NT2/D1 (cell line): ENCODE data around the gene EXOC1L.

Experiments used
- DNase-seq: peaks from one replicate; pipeline ENCODE4 v3.0.0-alpha.2; 2011; ENCODE audit warnings: low read depth, low spot score
- H3K27me3 ChIP-seq: 2 replicates; pipeline ENCODE4 v1.6.0; 2011; ENCODE audit warnings: mild to moderate bottlenecking; ENCODE audit not compliant: insufficient read length, insufficient read depth
- H3K36me3 ChIP-seq: 2 replicates; pipeline ENCODE4 v1.6.1; 2011; ENCODE audit warnings: mild to moderate bottlenecking, low read length, mixed read lengths; ENCODE audit not compliant: insufficient read depth, insufficient read length
- H3K4me1 ChIP-seq: 2 replicates; pipeline ENCODE4 v1.5.1; 2011; ENCODE audit not compliant: insufficient read depth, insufficient read length
- H3K4me3 ChIP-seq: 2 replicates; pipeline ENCODE4 v1.5.1; 2011; ENCODE audit warnings: low read depth; ENCODE audit not compliant: insufficient read length
- H3K9ac ChIP-seq: 2 replicates; pipeline ENCODE4 v1.6.0; 2011; ENCODE audit warnings: low read depth; ENCODE audit not compliant: insufficient read length
- H3K9me3 ChIP-seq: 2 replicates; pipeline ENCODE4 v1.5.1; 2011; ENCODE audit warnings: mild to moderate bottlenecking, low read length; ENCODE audit not compliant: insufficient read depth
- SUZ12 ChIP-seq: IDR thresholded peaks from 2 replicates; pipeline ENCODE4 v1.6.1; 2011; ENCODE audit not compliant: insufficient read length, insufficient read depth; ENCODE audit errors: extremely low read depth
- YY1 ChIP-seq: IDR thresholded peaks from 2 replicates; pipeline ENCODE4 v1.6.1; 2011; ENCODE audit not compliant: insufficient read length, insufficient read depth
- ZNF274 ChIP-seq: IDR thresholded peaks from 2 replicates; pipeline ENCODE4 v1.6.1; 2011; ENCODE audit warnings: mild to moderate bottlenecking, low read depth, low read length

The EXOC1L gene

GRCh38 chr4:55820279-55820678, 689 bp downstream of the EXOC1L start:
- H3K4me3 ChIP-seq: no peak overlapping the region
- no peak for DNase-seq
- H3K9me3 ChIP-seq: no peaks in the 10 kb centered on the region
- H3K27me3 ChIP-seq: no peaks in the 10 kb centered on the region
- no peaks in the 10 kb centered on the region for H3K4me1 ChIP-seq
- H3K36me3 ChIP-seq: no peaks in the 10 kb centered on the region
- no peak overlapping the region for H3K9ac ChIP-seq
- TF ChIP-seq YY1: no peak
- no peak for TF ChIP-seq ZNF274
- TF ChIP-seq SUZ12: no peak

GRCh38 chr4:55822329-55822728, 2.7 kb downstream of the EXOC1L start:
- DNase-seq: no peak
- Histone ChIP-seq H3K9ac (no peak overlapping the region), H3K4me1 (no peaks in the 10 kb centered on the region), H3K4me3 (no peak overlapping the region), H3K27me3 (no peaks in the 10 kb centered on the region), H3K9me3 (no peaks in the 10 kb centered on the region), H3K36me3 (no peaks in the 10 kb centered on the region)
- TF ChIP-seq YY1: no peak
- no peak for TF ChIP-seq SUZ12
- TF ChIP-seq ZNF274: no peak

- Histone ChIP-seq H3K4me1 (no peaks in the 10 kb centered on the region), H3K9ac (no peak overlapping the region), H3K36me3 (no peaks in the 10 kb centered on the region), H3K9me3 (no peaks in the 10 kb centered on the region), H3K4me3 (no peak overlapping the region), H3K27me3 (no peaks in the 10 kb centered on the region)
- DNase-seq: no peak
- TF ChIP-seq ZNF274 (no peak), YY1 (no peak), SUZ12 (no peak)
These were observed 5.3 kb downstream of the EXOC1L start for GRCh38 chr4:55824865-55825264.

GRCh38 chr4:55826986-55827385, 7.4 kb downstream of the EXOC1L start:
- no peaks in the 10 kb centered on the region for H3K4me1 ChIP-seq

GRCh38 chr4:55827582-55827981, 8.0 kb downstream of the EXOC1L start:
- Histone ChIP-seq H3K36me3 (no peaks in the 10 kb centered on the region), H3K4me1 (no peaks in the 10 kb centered on the region), H3K9ac (no peak overlapping the region), H3K9me3 (no peaks in the 10 kb centered on the region), H3K4me3 (no peak overlapping the region), H3K27me3 (no peaks in the 10 kb centered on the region)
- DNase-seq: no peak
- TF ChIP-seq SUZ12: no peak
- TF ChIP-seq ZNF274: no peak
- TF ChIP-seq YY1: no peak

More at GRCh38 chr4:55826986-55827385, 7.4 kb downstream of the EXOC1L start:
- no peaks in the 10 kb centered on the region for H3K27me3 ChIP-seq
- TF ChIP-seq ZNF274 (no peak), YY1 (no peak), SUZ12 (no peak)
- H3K36me3 ChIP-seq: no peaks in the 10 kb centered on the region
- no peak for DNase-seq
- H3K9ac ChIP-seq: no peak overlapping the region
- H3K4me3 ChIP-seq: no peak overlapping the region
- no peaks in the 10 kb centered on the region for H3K9me3 ChIP-seq

GRCh38 chr4:55830048-55830447, 10.5 kb downstream of the EXOC1L start:
- Histone ChIP-seq H3K4me3 (no peak overlapping the region), H3K27me3 (no peaks in the 10 kb centered on the region), H3K36me3 (no peaks in the 10 kb centered on the region), H3K9ac (no peak overlapping the region), H3K4me1 (no peaks in the 10 kb centered on the region), H3K9me3 (no peaks in the 10 kb centered on the region)
- no peak for TF ChIP-seq YY1
- TF ChIP-seq ZNF274: no peak
- no peak for TF ChIP-seq SUZ12
- DNase-seq: no peak

GRCh38 chr4:55830716-55831115, 11.1 kb downstream of the EXOC1L start:
- Histone ChIP-seq H3K27me3 (no peaks in the 10 kb centered on the region), H3K4me3 (no peak overlapping the region), H3K9ac (no peak overlapping the region), H3K4me1 (no peaks in the 10 kb centered on the region), H3K36me3 (no peaks in the 10 kb centered on the region), H3K9me3 (no peaks in the 10 kb centered on the region)
- DNase-seq: no peak
- TF ChIP-seq ZNF274: no peak
- no peak for TF ChIP-seq SUZ12
